Activated naive CD8-positive, alpha-beta T cell treated with anti-CD3 and anti-CD28 coated beads, Interleukin-2, amount 10 ng/mL, durations not matched to agents 7 days and 5 days (primary cell): ENCODE results near the gene CLCNKA. TPM values are rescaled to one million over a fixed set of nuclear protein-coding genes. Genes with fewer than 3 reads are reported as not detected.
"Not testable (repeated sequence)": the region's sequence is repeated elsewhere in the genome, so short reads cannot be mapped to it uniquely, and the experiment has no call there.

Experiments used
- ATAC-seq: fragments of 150-1000 bp; cut with Tn5 transposase; one replicate; pipeline ENCODE4 v1.10.0; 2021; ENCODE audit warnings: low read depth, moderate library complexity
- POLR2A ChIA-PET: fragments of 350-600 bp; sonication (Branson Sonifier 250); formaldehyde crosslinking; loops from one replicate; lab custom pipeline; 2021; ENCODE audit warnings: antibody characterized with exemption; lab: Charles Lee
- DNase-seq: peaks from one replicate; pipeline ENCODE4 v3.0.0; 2021
- H3K27ac Mint-ChIP-seq: one replicate; pipeline ENCODE4 v1.8.0; 2022; ENCODE audit warnings: mild to moderate bottlenecking, mixed read lengths
- H3K27me3 Mint-ChIP-seq: one replicate; pipeline ENCODE4 v1.8.0; 2022; ENCODE audit warnings: mild to moderate bottlenecking, moderate library complexity, mixed read lengths
- H3K36me3 Mint-ChIP-seq: one replicate; pipeline ENCODE4 v1.8.0; 2021; ENCODE audit warnings: mild to moderate bottlenecking, mixed read lengths
- H3K4me1 Mint-ChIP-seq: one replicate; pipeline ENCODE4 v1.8.0; 2021; ENCODE audit warnings: mixed read lengths
- H3K4me3 Mint-ChIP-seq: one replicate; pipeline ENCODE4 v1.8.0; 2022; ENCODE audit warnings: mild to moderate bottlenecking, moderate library complexity, mixed read lengths
- H3K9me3 Mint-ChIP-seq: one replicate; pipeline ENCODE4 v1.8.0; 2021; ENCODE audit warnings: mixed read lengths
- total RNA-seq, 2 experiments: library from RNA; stranded (reverse); gene quantifications; one replicate each; pipeline ENCODE4 v1.2.3, GENCODE V29; 2021

Gene CLCNKA
- total RNA-seq, 2 experiments from 2014 or later, result not detected

DNA sequence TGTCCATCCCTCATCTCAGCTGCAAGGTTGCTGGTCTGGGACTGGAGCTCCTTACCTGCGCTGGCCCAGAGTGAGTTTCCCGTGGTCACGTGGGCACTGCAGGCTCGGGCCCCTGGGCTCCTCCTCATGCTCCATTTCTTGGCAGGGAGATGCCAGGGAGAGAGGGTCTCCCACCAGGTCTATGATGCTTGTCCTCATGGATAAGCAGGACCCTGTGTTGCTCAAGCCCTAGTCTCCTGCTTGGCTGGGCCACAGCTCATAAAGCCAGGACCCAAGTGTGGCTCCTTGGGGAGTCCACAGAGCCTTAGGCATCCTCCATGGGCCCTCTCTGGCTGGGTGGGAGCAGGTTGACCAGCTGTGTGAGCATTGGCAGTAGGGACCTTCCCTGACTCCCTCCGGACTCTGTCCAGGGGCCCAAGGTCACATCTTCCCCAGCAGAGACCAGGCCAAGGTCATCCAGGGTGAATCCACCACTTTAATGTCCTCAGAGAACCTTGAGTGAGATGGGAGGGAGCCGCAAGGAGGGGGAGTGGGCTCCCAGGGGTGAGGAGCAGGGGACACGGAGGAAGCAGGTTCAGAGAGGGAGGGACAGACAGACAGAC, 35.6 kb downstream of the CLCNKA start:
- H3K27ac Mint-ChIP-seq, result peak overlapping the region; percentile 54

DNA sequence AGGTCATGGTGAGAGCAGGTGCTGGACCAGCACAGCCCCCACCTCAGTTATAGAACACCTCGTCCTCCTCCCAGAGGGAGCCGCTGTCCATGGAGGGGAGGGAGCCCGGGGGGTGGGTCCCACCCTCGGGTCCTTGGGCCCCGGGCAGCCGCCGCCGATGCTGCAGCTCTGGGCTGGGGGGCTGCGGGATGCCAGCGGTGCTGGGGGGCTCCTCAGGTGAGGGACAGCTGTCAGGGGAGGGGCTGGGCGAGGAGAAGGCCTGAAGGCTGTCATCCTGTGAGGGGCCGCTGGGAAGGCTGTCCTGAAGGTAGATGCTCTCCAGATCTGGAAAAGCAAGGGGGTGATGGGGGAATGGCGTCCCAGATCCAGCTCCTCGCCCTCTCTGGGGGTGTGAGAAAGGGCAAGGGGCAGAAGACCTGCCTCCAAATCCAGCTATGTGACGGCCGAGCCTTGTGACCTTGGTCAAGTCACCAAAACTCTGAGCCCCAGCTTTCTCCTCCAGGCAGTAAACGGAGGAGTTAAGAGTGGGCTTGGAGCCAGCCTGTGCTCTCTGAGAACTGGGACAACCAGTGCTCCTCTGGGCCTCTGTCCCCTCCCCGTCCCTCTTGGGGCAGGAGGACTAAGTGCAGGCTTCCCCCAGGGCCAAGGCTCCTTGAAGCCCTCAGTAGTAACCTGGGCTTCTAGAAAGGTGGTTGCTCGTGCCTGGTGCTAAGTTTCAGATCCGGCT, 36.7 kb downstream of the CLCNKA start:
- H3K27ac Mint-ChIP-seq, ATAC-seq, H3K36me3 Mint-ChIP-seq, POLR2A ChIA-PET, H3K27me3 Mint-ChIP-seq, H3K9me3 Mint-ChIP-seq, DNase-seq, H3K4me3 Mint-ChIP-seq: not testable (repeated sequence)
- H3K4me1 Mint-ChIP-seq, result peaks cover 24% of the 10 kb centered on the region

More for the DNA sequence above, 35.6 kb downstream of the CLCNKA start:
- not testable (repeated sequence) for H3K27me3 Mint-ChIP-seq, H3K9me3 Mint-ChIP-seq, H3K36me3 Mint-ChIP-seq, DNase-seq, ATAC-seq, H3K4me3 Mint-ChIP-seq
- peaks cover 21% of the 10 kb centered on the region for H3K4me1 Mint-ChIP-seq
- POLR2A ChIA-PET, result interaction anchor here (0.6 to 1.7 kb wide), 2 partner anchors 13 to 241 kb away, joined by 4 to 5 read pairs; no protein-coding TSS in a partner anchor

DNA sequence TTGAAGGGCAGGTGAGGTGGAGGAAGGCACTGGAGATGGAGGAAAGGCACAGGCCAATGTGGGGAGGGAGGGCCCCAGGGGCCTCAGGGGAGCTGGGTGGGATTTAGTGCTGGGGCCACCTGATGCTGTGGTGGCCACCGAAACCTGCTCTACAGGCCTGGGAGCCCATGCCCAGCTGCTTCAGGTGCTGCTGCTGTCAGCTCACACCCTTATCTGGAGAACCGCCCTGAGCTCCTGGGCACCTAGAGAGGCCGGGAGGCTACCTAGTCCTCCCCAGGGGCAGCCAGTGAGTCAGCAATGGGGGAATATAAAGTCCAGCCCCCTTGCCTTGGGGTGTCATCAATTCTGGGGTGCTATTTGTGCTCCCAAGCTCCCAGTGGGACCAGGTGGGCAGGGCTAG, 39.4 kb downstream of the CLCNKA start:
- ATAC-seq (no peak), DNase-seq (no peak)
- Mint-ChIP-seq H3K36me3 (peaks cover 1% of the 10 kb centered on the region), H3K27me3 (peaks cover 6% of the 10 kb centered on the region), H3K9me3 (no peaks in the 10 kb centered on the region), H3K4me1 (peaks cover 28% of the 10 kb centered on the region), H3K4me3 (no peak overlapping the region), H3K27ac (no peak overlapping the region)
- POLR2A ChIA-PET, result no interaction called here

DNA sequence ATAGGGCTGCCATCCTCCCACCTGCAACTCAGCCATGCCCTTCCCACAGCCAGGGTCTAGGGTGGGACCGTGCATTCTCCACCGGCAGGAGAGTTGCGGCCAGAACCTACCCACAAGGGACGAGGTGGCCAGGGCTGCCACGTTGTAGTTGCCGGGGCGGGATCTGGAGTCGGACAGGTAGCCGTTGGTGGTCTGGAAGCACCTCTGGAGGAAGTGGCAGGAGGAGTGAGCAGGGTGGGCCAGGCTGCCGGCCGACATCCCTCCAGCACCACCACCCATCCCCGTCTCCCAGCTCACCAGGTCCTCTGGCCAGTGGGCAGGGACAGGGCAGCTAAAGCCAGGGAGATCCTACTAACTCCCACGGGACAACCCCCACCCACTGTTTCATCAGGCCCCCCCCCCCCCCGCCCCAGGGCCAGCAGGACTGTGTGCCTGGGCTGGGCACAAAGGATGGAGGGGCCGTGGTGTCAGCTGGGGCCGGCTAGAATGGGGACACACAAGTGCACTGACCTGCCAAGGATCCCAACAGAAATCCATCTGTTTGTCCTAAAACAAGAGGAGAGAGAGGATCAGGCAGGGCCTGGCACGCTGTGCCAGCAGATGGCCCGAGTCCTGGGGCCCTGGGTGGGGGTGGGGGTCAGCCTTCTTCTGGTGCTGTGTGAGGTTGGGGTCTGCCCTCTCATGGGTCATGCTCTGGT, 40.3 kb downstream of the CLCNKA start:
- H3K36me3 Mint-ChIP-seq, H3K27me3 Mint-ChIP-seq, ATAC-seq, H3K27ac Mint-ChIP-seq, H3K9me3 Mint-ChIP-seq, DNase-seq, H3K4me3 Mint-ChIP-seq, POLR2A ChIA-PET: not testable (repeated sequence)
- H3K4me1 Mint-ChIP-seq, result peaks cover 27% of the 10 kb centered on the region

DNA sequence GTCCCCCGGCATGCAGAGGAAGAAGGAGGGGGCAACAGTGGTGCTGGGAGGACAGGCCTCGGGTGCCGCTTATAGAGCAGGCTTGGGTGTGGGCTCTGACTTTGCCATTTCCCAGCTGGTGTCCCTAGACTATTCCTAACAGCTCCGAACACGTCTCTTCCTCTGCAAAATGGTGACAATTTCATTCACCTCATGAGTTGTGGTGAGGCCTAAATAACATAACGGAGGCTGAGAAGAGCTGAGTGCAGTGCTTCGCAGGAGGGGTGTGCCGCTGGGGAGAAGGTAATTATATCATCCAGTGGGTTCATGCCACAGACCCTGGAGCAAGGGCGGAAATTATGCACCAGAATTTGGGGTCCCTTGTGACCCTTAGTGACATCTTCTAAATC, 40.8 kb downstream of the CLCNKA start:
- peaks cover 32% of the 10 kb centered on the region for H3K4me1 Mint-ChIP-seq
- H3K27me3 Mint-ChIP-seq, ATAC-seq, H3K4me3 Mint-ChIP-seq, DNase-seq, H3K36me3 Mint-ChIP-seq, POLR2A ChIA-PET, H3K9me3 Mint-ChIP-seq, H3K27ac Mint-ChIP-seq: not testable (repeated sequence)

DNA sequence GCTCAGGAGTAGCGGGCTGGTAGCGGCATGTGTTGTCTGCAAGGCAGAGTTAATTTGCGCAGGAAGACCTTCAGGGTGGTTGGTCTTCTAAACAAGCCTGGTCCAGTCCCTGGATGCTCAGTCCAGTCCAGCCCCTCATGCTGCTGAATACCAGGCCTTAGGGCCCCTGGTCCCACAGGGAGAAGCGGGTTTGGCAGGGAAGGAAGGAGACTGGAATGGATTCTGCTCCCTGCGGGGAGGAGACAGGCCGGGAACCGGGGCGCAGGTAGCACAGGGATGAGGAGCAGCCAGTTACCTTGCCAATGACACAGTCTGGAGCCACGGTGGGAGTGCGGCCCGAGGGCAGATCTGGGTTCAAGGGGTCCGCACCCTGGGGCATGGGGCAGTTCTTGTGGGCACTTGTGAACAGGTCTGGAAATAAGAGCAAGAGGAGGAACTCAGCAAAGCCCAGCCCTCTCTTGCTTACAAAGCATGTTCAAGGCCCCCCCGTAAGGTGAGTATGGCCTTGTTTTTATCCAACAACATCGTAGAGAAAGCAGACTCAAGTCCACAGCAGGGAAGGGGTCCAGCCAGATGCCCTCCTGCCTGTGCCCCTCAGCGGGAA, 41.5 kb downstream of the CLCNKA start:
- H3K4me1 Mint-ChIP-seq, result peaks cover 36% of the 10 kb centered on the region
- ATAC-seq (no peak), DNase-seq (no peak)
- H3K9me3 Mint-ChIP-seq, result no peaks in the 10 kb centered on the region
- POLR2A ChIA-PET, result no interaction called here
- H3K36me3 Mint-ChIP-seq, result peaks cover 1% of the 10 kb centered on the region
- H3K4me3 Mint-ChIP-seq, result peak overlapping the region; percentile 67
- H3K27ac Mint-ChIP-seq, result peak overlapping the region; percentile 71
- H3K27me3 Mint-ChIP-seq, result peaks cover 6% of the 10 kb centered on the region

DNA sequence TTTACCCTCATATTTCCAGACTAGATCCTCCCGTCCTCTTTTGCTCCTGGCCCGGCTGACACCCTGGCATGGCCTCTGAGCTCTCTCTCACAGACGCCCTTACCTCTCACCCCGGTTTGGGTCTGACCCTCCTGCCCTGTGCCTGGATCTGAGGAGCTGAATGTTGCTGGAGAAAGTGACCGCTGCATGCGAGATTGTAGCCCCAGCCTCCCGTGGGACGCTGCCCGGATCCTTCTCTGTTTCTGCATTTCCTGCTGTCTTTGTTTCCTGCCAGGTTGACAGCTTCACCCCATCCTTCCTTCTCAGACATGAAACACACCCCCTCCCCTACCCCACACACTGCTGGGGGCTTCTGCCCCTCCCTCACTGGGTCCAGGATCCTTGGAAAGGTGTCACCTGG, 42.1 kb downstream of the CLCNKA start:
- peak overlapping the region; percentile 67 for H3K4me3 Mint-ChIP-seq

DNA sequence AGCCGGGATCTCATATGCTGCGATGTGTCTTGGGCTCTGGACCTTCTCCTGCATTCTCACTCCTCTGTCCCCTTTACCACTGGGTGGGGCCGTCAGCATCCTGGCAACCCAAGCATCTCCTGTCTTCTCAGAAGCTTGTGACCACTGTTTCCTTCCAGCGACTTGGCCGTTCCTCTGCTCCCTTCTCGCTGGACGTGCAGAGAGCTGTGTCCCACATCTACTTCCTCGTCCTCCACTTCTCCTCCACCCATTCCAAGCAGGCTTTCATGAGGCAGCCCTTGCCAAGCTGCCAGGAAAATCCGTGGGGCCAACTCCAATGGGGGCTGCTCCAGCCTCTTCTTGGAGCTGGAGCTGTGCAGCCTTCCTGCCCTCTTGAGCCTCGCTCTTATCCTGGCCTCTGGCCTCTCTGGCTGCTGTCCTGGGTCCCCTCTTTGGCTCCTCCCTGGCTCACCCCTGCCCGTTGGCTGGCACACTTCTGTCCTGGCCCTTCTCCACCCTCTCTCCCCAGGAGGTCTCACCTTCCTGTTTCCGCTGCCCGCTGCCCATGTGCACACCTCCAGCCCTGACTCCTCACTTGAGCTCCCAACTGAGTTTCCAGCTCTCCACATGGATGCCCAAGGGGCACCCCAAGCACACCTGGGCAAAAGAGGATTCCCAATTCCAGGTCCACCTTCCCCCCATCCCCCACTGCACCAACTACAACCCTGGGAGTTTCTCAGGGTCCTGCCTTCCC, 42.9 kb downstream of the CLCNKA start:
- POLR2A ChIA-PET, result no interaction called here
- H3K36me3 Mint-ChIP-seq, result peaks cover 1% of the 10 kb centered on the region
- peaks cover 6% of the 10 kb centered on the region for H3K27me3 Mint-ChIP-seq
- H3K27ac Mint-ChIP-seq, result peak overlapping the region; percentile 71
- H3K9me3 Mint-ChIP-seq, result no peaks in the 10 kb centered on the region
- peak overlapping the region; percentile 67 for H3K4me3 Mint-ChIP-seq
- DNase-seq (no peak), ATAC-seq (peak; percentile 41)
- peaks cover 43% of the 10 kb centered on the region for H3K4me1 Mint-ChIP-seq

More for the DNA sequence above, 42.1 kb downstream of the CLCNKA start:
- Mint-ChIP-seq H3K36me3 (peaks cover 1% of the 10 kb centered on the region), H3K4me1 (peaks cover 42% of the 10 kb centered on the region), H3K9me3 (no peaks in the 10 kb centered on the region), H3K27me3 (peaks cover 6% of the 10 kb centered on the region), H3K27ac (peak overlapping the region; percentile 71)
- DNase-seq, result no peak
- ATAC-seq, result peak; percentile 38
- POLR2A ChIA-PET, result no interaction called here

DNA sequence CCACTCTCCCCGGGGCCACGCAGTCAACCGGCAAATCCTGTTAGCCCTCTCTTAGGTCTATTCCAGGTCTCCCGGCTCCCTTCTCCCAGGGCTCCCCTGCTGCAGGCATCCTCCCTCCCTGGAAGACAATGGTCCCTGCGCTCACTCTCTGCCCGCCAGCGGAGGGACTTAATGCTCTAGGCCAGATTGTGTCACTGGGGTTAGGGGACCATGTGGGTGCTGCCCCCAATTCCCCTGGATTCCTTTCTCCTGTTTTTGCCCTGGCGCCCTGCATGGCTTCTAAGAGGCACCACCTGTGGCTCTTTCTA, 43.4 kb downstream of the CLCNKA start:
- peak overlapping the region; percentile 67 for H3K4me3 Mint-ChIP-seq
- ATAC-seq, result no peak
- DNase-seq, result no peak
- no peaks in the 10 kb centered on the region for H3K9me3 Mint-ChIP-seq
- POLR2A ChIA-PET, result no interaction called here
- peak overlapping the region; percentile 71 for H3K27ac Mint-ChIP-seq
- H3K4me1 Mint-ChIP-seq, result peaks cover 48% of the 10 kb centered on the region
- peaks cover 1% of the 10 kb centered on the region for H3K36me3 Mint-ChIP-seq
- peaks cover 9% of the 10 kb centered on the region for H3K27me3 Mint-ChIP-seq

DNA sequence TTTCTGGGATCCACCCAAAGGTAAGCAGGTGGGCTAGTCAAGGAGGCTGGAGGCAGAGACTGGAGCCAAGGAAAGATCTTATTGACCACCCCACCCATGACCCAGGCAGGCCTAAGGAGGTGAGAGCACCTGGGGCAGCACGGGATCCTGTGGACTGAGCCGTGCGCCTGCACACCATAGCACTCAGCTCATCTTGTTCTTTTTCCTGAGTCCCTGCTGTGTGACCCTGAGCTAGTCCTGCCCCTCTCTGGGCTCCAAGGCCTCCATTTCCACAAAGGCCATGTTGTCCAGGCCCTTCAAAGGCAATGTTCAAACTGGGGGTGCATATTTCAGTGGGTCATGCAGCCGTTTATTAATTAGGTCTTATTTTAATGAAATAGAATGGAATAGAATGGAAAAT, 44.4 kb downstream of the CLCNKA start:
- no peak overlapping the region for H3K4me3 Mint-ChIP-seq
- POLR2A ChIA-PET, result interaction anchor here (0.8 kb wide), 1 partner anchor 91 kb away, joined by 3 read pairs; the partner anchor contains the start of gene ZBTB17
- H3K36me3 Mint-ChIP-seq, result peaks cover 1% of the 10 kb centered on the region
- peaks cover 5% of the 10 kb centered on the region for H3K27me3 Mint-ChIP-seq
- DNase-seq, result no peak
- H3K4me1 Mint-ChIP-seq, result peaks cover 52% of the 10 kb centered on the region
- ATAC-seq, result no peak
- no peak overlapping the region for H3K27ac Mint-ChIP-seq
- no peaks in the 10 kb centered on the region for H3K9me3 Mint-ChIP-seq

DNA sequence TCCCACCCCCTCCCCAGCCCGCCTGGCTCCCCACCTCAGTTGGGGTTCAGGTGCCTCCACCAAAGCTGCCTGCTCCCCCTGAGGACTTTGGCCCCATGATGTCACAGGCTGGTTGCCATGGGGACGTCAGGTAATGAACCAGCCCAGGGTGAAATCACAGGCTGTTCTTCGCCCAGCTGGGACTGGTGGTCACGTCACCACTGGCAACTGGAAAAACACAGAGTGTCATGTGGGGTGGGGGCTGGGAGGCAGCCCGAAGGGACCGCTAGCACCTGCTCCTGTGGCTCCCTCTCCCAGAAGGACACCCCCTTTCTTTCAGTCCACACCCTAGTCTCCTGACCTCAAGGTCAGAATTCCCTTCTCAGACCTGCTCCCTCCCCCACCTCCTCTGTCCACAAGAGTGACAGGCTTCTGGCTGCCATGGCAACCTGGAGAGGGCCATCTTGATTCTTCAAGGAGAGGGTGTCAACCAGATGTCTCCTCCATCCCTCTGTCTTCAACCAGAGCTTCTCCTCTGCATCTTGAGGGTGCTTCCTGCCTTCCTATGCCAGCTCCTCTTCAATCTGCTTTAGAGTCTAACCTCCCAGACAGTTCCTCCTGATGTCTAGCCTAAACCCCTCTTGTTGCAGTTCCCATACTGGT, 45.4 kb downstream of the CLCNKA start:
- no peak for ATAC-seq
- peaks cover 1% of the 10 kb centered on the region for H3K36me3 Mint-ChIP-seq
- peak overlapping the region; percentile 66 for H3K27ac Mint-ChIP-seq
- DNase-seq, result no peak
- POLR2A ChIA-PET, result interaction anchor here (0.7 to 1.2 kb wide), 2 partner anchors 12 to 321 kb away, joined by 3 to 5 read pairs; no protein-coding TSS in a partner anchor
- H3K4me1 Mint-ChIP-seq, result peaks cover 59% of the 10 kb centered on the region
- H3K4me3 Mint-ChIP-seq, result no peak overlapping the region
- peaks cover 10% of the 10 kb centered on the region for H3K27me3 Mint-ChIP-seq
- no peaks in the 10 kb centered on the region for H3K9me3 Mint-ChIP-seq

DNA sequence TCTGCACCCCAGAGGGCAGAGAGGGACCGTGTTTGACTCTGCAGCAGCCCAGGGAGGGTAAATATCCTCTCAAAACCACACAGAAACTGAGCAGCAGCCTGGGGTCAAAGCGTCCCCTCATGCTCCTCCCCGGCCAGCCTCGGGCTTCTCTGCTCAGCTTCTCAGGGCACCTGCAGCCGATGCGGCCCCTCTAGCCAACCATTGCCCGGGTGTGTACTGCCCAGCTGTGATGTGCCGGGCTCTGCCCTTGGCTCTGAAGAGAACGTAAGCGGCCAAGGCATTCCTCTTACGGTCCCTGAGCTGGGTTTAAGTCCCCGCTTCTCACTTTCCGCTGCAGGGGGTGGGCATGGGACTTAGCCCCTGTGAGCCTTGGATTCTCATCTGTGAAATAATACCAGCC, 46.1 kb downstream of the CLCNKA start:
- H3K9me3 Mint-ChIP-seq, result no peaks in the 10 kb centered on the region
- peaks cover 16% of the 10 kb centered on the region for H3K27me3 Mint-ChIP-seq
- DNase-seq (no peak), ATAC-seq (no peak)
- H3K4me1 Mint-ChIP-seq, result peaks cover 60% of the 10 kb centered on the region
- POLR2A ChIA-PET, result interaction anchor here (0.7 to 3.2 kb wide), 3 partner anchors 11 to 321 kb away, joined by 3 to 11 read pairs (median 5); no protein-coding TSS in a partner anchor
- H3K36me3 Mint-ChIP-seq, result peaks cover 1% of the 10 kb centered on the region
- H3K4me3 Mint-ChIP-seq, result no peak overlapping the region
- H3K27ac Mint-ChIP-seq, result peak overlapping the region; percentile 66
